Measurements from ENCODE around the gene CNKSR3. TPM values are rescaled to one million over a fixed set of nuclear protein-coding genes. Genes with fewer than 3 reads are reported as not detected.

Gene CNKSR3
- total RNA-seq, 2 donors from 2014 or later, result 9.3 to 13.2 TPM

DNA sequence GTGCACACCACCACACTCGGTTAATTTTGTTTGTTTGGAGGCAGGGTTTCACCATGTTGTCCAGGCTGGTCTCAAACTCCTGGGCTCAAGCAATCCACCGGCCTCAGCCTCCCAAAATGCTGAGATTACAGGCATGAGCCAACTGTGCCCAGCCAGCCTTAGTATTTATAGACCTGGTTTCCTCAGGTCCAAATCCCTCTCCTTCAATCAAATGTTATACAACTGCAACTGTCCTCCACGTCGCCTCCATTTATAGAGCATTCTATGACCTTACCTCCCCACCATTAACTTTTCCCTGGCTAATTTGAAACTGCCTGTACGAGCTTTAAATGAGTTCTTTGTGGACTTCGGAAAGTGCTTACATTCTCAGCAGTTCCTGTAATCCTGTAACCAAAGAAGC, 114.6 kb downstream of the CNKSR3 start:
- ATAC-seq (no peak), DNase-seq (no peak)
- 94 to 99% methylated on average over 6 of the region's 6 CpGs for WGBS, 2 donors
- TF ChIP-seq, protein P1, sequence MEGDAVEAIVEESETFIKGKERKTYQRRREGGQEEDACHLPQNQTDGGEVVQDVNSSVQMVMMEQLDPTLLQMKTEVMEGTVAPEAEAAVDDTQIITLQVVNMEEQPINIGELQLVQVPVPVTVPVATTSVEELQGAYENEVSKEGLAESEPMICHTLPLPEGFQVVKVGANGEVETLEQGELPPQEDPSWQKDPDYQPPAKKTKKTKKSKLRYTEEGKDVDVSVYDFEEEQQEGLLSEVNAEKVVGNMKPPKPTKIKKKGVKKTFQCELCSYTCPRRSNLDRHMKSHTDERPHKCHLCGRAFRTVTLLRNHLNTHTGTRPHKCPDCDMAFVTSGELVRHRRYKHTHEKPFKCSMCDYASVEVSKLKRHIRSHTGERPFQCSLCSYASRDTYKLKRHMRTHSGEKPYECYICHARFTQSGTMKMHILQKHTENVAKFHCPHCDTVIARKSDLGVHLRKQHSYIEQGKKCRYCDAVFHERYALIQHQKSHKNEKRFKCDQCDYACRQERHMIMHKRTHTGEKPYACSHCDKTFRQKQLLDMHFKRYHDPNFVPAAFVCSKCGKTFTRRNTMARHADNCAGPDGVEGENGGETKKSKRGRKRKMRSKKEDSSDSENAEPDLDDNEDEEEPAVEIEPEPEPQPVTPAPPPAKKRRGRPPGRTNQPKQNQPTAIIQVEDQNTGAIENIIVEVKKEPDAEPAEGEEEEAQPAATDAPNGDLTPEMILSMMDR (IDR thresholded peaks at IDR 0.05), result no peak
- no peak for TF ChIP-seq POLR2A (IDR thresholded peaks at IDR 0.05)
- Histone ChIP-seq H3K4me3 (no peak overlapping the region), H3K27me3 (no peaks in the 10 kb centered on the region), H3K9me3 (no peaks in the 10 kb centered on the region), H3K4me1 (no peaks in the 10 kb centered on the region), H3K36me3 (replicated peaks in 1 of 2; ENCODE audit: insufficient read depth in 1 of 2, low read depth in 2 of 2) (no peaks in the 10 kb centered on the region), H3K27ac (no peak overlapping the region)
- intact Hi-C loops (cut with DNase I), result no loop called here

DNA sequence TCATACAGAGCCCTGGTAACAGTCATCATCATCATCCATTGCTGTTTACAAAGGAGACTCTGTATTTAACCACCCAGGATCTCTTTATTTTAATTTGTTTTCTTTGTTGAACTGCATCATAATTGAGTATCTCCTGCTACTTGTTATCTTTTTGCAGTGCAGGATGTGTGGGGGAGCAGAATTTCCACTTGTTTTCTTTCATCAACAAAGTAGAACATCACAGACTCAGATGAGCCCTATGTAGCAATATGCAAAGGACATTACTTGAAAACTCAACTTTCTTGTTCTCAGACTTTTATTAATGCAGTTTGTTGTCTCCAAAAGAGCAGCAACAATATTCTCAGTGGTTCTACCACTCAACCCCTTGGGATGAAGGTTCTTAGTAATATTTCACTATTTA, 115.2 kb downstream of the CNKSR3 start:
- no peaks in the 10 kb centered on the region for H3K27me3 ChIP-seq
- DNase-seq (no peak), ATAC-seq (no peak)
- no peak for TF ChIP-seq POLR2A (IDR thresholded peaks at IDR 0.05)
- TF ChIP-seq, protein P1 (IDR thresholded peaks at IDR 0.05), result no peak
- H3K4me3 ChIP-seq, result no peak overlapping the region
- no peaks in the 10 kb centered on the region for H3K36me3 ChIP-seq (replicated peaks in 1 of 2; ENCODE audit: insufficient read depth in 1 of 2, low read depth in 2 of 2)
- H3K4me1 ChIP-seq, result no peaks in the 10 kb centered on the region
- H3K27ac ChIP-seq, result no peak overlapping the region
- H3K9me3 ChIP-seq, result no peaks in the 10 kb centered on the region
- intact Hi-C loops (cut with DNase I), result no loop called here

DNA sequence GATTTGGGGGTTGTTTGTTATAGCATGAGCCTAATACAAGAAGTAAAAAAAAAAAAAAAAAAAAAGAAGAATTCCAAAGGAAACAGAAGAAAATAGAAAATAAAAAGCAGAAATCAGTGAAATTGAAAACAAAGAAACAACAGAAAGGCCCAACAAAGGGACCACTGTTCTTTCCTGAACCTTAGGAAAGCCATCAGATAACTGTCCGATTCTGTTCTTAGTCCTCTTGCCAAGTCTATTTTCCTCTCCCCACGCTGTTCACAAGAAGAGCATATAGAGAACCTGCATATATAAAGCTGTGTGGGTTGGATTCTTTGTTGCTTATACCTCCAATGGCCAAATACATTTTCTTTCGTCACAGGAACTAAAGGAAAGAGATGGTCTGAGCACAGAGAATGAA, 115.9 kb downstream of the CNKSR3 start:
- Histone ChIP-seq H3K36me3 (replicated peaks in 1 of 2; ENCODE audit: insufficient read depth in 1 of 2, low read depth in 2 of 2) (no peaks in the 10 kb centered on the region), H3K4me1 (no peaks in the 10 kb centered on the region), H3K27me3 (no peaks in the 10 kb centered on the region), H3K4me3 (no peak overlapping the region), H3K9me3 (no peaks in the 10 kb centered on the region), H3K27ac (no peak overlapping the region)
- ATAC-seq, result no peak
- intact Hi-C loops (cut with DNase I), result no loop called here
- WGBS, 2 donors, result 66 to 73% methylated on average over 3 of the region's 3 CpGs
- TF ChIP-seq POLR2A (IDR thresholded peaks at IDR 0.05), result no peak
- TF ChIP-seq, protein P1 (IDR thresholded peaks at IDR 0.05), result no peak
- DNase-seq, result no peak

DNA sequence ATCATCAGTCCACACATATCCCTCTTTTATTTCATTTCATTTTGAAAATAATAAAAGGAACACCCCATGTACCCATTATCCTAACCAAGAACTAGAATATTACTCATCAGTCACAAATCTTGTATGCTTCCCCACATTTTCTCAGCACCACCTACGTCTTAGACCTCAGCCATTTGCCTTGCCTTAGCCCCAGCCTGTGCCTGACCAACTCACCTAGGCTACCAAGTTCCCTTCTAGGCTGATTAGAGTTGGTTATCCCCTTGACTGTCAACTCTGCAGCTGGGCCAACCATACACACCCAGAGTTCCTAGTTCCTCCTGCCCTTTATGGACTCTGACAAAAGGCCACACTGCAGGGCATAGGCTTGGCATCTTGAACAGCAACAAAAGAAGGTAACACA, 120.5 kb downstream of the CNKSR3 start:
- WGBS, 2 donors, result 81 to 94% methylated on average over 1 of the region's 1 CpG
- TF ChIP-seq POLR2A (IDR thresholded peaks at IDR 0.05), result no peak
- TF ChIP-seq, protein P1 (IDR thresholded peaks at IDR 0.05), result no peak
- Histone ChIP-seq H3K4me1 (peaks cover 6% of the 10 kb centered on the region), H3K9me3 (no peaks in the 10 kb centered on the region), H3K27ac (no peak overlapping the region), H3K4me3 (no peak overlapping the region), H3K27me3 (no peaks in the 10 kb centered on the region), H3K36me3 (replicated peaks in 1 of 2; ENCODE audit: insufficient read depth in 1 of 2, low read depth in 2 of 2) (no peaks in the 10 kb centered on the region)
- ATAC-seq (no peak), DNase-seq (no peak)
- intact Hi-C loops (cut with DNase I), result no loop called here

DNA sequence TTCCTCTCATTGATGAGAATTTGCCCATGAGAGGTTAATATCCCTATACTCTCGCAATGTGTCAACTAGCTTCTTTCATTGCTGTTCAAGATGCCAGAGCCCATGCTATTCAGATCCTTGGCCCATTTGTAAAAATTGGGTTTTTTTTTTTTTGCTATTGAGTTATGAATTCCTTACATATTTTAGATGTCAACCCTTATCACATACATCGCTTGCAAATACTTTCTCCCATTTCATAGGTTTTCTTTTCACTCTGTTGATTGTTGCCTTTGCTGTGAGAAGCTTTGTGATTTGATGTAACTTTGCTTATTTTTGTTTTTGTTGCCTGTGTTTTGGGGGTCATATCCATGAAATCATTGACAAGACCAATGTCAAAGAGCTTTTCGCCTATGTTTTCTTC, 121.7 kb downstream of the CNKSR3 start:
- no peak overlapping the region for H3K27ac ChIP-seq
- no peaks in the 10 kb centered on the region for H3K9me3 ChIP-seq
- TF ChIP-seq, protein P1 (IDR thresholded peaks at IDR 0.05), result no peak
- no peak for TF ChIP-seq POLR2A (IDR thresholded peaks at IDR 0.05)
- ATAC-seq, result no peak
- 88% methylated on average over 3 of the region's 3 CpGs for WGBS, 2 donors
- intact Hi-C loops (cut with DNase I), result no loop called here
- H3K27me3 ChIP-seq, result no peaks in the 10 kb centered on the region
- peaks cover 6% of the 10 kb centered on the region for H3K4me1 ChIP-seq
- H3K4me3 ChIP-seq, result no peak overlapping the region
- no peaks in the 10 kb centered on the region for H3K36me3 ChIP-seq (replicated peaks in 1 of 2; ENCODE audit: insufficient read depth in 1 of 2, low read depth in 2 of 2)
- DNase-seq, result no peak

All from body of pancreas (tissue), 4 donors.